ENCODE results near the gene KRTAP5-6.
"Not testable (repeated sequence)": the region's sequence is repeated elsewhere in the genome, so short reads cannot be mapped to it uniquely, and the experiment has no call there.

The KRTAP5-6 gene

DNA sequence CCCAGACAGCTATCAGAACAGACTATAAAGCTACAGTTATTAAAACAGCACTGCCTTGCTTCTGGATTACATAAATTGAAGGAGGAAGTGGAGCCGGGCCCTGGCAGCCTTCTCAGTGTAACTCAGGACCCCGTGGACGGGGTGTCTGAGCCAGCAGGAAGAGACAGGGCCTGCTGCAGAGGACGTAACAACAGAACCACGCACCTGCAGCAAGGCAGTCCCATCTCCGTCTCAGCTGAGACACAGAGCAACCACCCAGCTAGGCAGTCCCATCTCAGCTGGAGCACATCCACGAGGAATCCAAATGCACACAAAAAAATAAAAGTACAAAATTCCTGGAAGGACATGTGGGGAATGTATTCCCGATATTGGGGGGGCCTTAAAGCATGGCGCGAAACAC lies 17.1 kb upstream of the KRTAP5-6 start:
- Histone ChIP-seq H3K27ac (no peak overlapping the region), H3K4me1 (no peaks in the 10 kb centered on the region), H3K27me3 (peaks cover 0 to 53% of the 10 kb centered on the region in 2 donors), H3K4me3 (no peak overlapping the region), H3K36me3 (no peaks in the 10 kb centered on the region), H3K9me3 (no peaks in the 10 kb centered on the region)
- TF ChIP-seq CTCF (IDR thresholded peaks at IDR 0.05) = no peak
- intact Hi-C loops (cut with DNase I; ENCODE audit: low total_unique reads) = no loop called here
- no peak for DNase-seq

GRCh38 chr11:1682225-1682905 lies 14.6 kb upstream of the KRTAP5-6 start:
- H3K27ac ChIP-seq = no peak overlapping the region
- DNase-seq = no peak
- TF ChIP-seq CTCF (IDR thresholded peaks at IDR 0.05) = no peak
- H3K4me3 ChIP-seq = no peak overlapping the region
- H3K27me3 ChIP-seq = peaks cover 0 to 43% of the 10 kb centered on the region in 2 donors
- no peaks in the 10 kb centered on the region for H3K9me3 ChIP-seq
- no peaks in the 10 kb centered on the region for H3K36me3 ChIP-seq
- intact Hi-C loops (cut with DNase I; ENCODE audit: low total_unique reads) = no loop called here
- H3K4me1 ChIP-seq = no peaks in the 10 kb centered on the region

DNA sequence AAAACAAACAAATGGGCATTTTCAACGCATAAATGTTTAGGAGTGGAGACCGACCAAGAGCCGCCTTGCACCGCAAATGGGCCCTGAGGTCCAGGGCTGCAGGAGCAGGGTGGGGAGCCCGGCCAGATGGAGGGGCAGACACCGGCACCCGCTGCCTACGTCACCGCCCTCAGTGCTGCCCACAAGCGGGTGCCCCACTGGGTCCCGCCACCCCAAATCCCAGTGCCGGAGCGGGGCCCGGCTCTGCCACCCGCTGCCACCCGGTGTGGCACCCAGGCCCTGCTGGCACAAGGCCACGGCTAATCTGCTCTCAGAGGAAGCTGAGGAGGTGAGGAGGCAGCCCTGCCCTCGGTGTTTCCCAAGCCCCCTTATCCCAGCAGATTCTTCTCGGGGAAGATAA lies 13.8 kb upstream of the KRTAP5-6 start:
- H3K9me3 ChIP-seq; H3K4me1 ChIP-seq; DNase-seq; H3K4me3 ChIP-seq; H3K36me3 ChIP-seq; H3K27ac ChIP-seq; intact Hi-C loops (cut with DNase I; ENCODE audit: low total_unique reads): not testable (repeated sequence)
- H3K27me3 ChIP-seq = peaks cover 0 to 35% of the 10 kb centered on the region in 2 donors

- H3K4me3 ChIP-seq; H3K9me3 ChIP-seq; H3K4me1 ChIP-seq; H3K36me3 ChIP-seq; DNase-seq; intact Hi-C loops (cut with DNase I; ENCODE audit: low total_unique reads); H3K27ac ChIP-seq: not testable (repeated sequence)
- H3K27me3 ChIP-seq = peaks cover 0 to 27% of the 10 kb centered on the region in 2 donors
Measured at GRCh38 chr11:1683904-1684572, 13.0 kb upstream of the KRTAP5-6 start.

- H3K36me3 ChIP-seq; H3K27ac ChIP-seq; H3K4me3 ChIP-seq; H3K9me3 ChIP-seq; intact Hi-C loops (cut with DNase I; ENCODE audit: low total_unique reads); H3K4me1 ChIP-seq: not testable (repeated sequence)
- DNase-seq = peak in 1 of 2 donors; percentile 60
- peaks cover 0 to 25% of the 10 kb centered on the region in 2 donors for H3K27me3 ChIP-seq
Measured at GRCh38 chr11:1684886-1685874, 11.8 kb upstream of the KRTAP5-6 start.

DNA sequence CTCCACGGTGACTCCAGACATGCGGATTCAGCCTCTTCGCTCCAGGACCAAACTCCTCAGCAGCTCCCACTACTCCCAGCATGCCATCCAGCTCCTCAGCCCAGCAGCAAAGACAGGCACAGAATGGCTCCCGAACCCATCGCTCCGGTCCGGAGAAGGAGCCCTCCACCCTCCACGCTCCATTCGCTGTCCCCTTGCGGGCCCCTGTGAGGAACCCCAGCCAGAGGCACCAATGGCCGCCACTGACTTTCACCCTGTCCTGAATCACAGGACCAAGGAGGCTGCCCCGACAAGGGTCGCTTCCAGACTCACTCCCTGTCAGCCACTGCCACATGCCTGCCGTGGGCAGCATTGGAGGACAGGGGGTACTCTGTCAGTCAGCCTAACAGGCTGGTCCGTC lies 10.8 kb upstream of the KRTAP5-6 start:
- H3K9me3 ChIP-seq; intact Hi-C loops (cut with DNase I; ENCODE audit: low total_unique reads); H3K4me3 ChIP-seq; H3K27ac ChIP-seq; H3K36me3 ChIP-seq; H3K4me1 ChIP-seq: not testable (repeated sequence)
- H3K27me3 ChIP-seq = peaks cover 0 to 23% of the 10 kb centered on the region in 2 donors
- DNase-seq = peak in 1 of 2 donors; percentile 59

- H3K27me3 ChIP-seq = peaks cover 0 to 14% of the 10 kb centered on the region in 2 donors
- DNase-seq; H3K27ac ChIP-seq; intact Hi-C loops (cut with DNase I; ENCODE audit: low total_unique reads); H3K36me3 ChIP-seq; H3K4me3 ChIP-seq; H3K9me3 ChIP-seq; H3K4me1 ChIP-seq: not testable (repeated sequence)
Measured at GRCh38 chr11:1688336-1688947, 8.6 kb upstream of the KRTAP5-6 start.

GRCh38 chr11:1689250-1690166 lies 7.5 kb upstream of the KRTAP5-6 start:
- H3K36me3 ChIP-seq, H3K9me3 ChIP-seq, H3K27ac ChIP-seq, H3K4me3 ChIP-seq: not testable (repeated sequence)
- Histone ChIP-seq H3K27me3 (peaks cover 0 to 14% of the 10 kb centered on the region in 2 donors), H3K4me1 (peaks cover 0 to 19% (median 10%) of the 10 kb centered on the region in 4 donors)
- DNase-seq = peak in 1 of 2 donors; percentile 60
- intact Hi-C loops (cut with DNase I; ENCODE audit: low total_unique reads) = loop anchor here (5.0 to 10.0 kb wide), 2 partner anchors 37 to 85 kb away; no protein-coding TSS in a partner anchor
